Measurements from ENCODE around the gene RIN1.
"Not testable (repeated sequence)": the region's sequence is repeated elsewhere in the genome, so short reads cannot be mapped to it uniquely, and the experiment has no call there.

Gene RIN1

GRCh38 chr11:66336234-66337102 lies at the start of gene RIN1:
Gene RIN1 (minus strand): TSS chr11:66336434. CDS start chr11:66336402, 32 bp downstream.
- DNase-seq (ENCODE audit: low read depth) = no peak

GRCh38 chr11:66384316-66384715 lies 48.1 kb upstream of the RIN1 start:
- DNase-seq (ENCODE audit: low read depth) = not testable (repeated sequence)

GRCh38 chr11:66380264-66380663 lies 44.0 kb upstream of the RIN1 start:
- not testable (repeated sequence) for DNase-seq (ENCODE audit: low read depth)

- DNase-seq (ENCODE audit: low read depth) = not testable (repeated sequence)
Measured at GRCh38 chr11:66373690-66374287, 37.6 kb upstream of the RIN1 start.

GRCh38 chr11:66373265-66373664 lies 37.0 kb upstream of the RIN1 start:
- no peak for DNase-seq (ENCODE audit: low read depth)

GRCh38 chr11:66371627-66372415 lies 35.6 kb upstream of the RIN1 start, which contains the start of gene SLC29A2:
Gene SLC29A2 (minus strand): TSS chr11:66371760. CDS start chr11:66371591, 169 bp downstream.
- peak; percentile 84 for DNase-seq (ENCODE audit: low read depth)

- no peak for DNase-seq (ENCODE audit: low read depth)
Measured at GRCh38 chr11:66369073-66369894, 33.0 kb upstream of the RIN1 start.

- no peak for DNase-seq (ENCODE audit: low read depth)
Measured at GRCh38 chr11:66368484-66368883, 32.2 kb upstream of the RIN1 start.

- no peak for DNase-seq (ENCODE audit: low read depth)
Measured at GRCh38 chr11:66367561-66368312, 31.5 kb upstream of the RIN1 start.

- no peak for DNase-seq (ENCODE audit: low read depth)
Measured at GRCh38 chr11:66366844-66367477, 30.7 kb upstream of the RIN1 start.

GRCh38 chr11:66365711-66366619 lies 29.7 kb upstream of the RIN1 start:
- DNase-seq (ENCODE audit: low read depth) = no peak

GRCh38 chr11:66365166-66365565 lies 28.9 kb upstream of the RIN1 start:
- DNase-seq (ENCODE audit: low read depth) = no peak

GRCh38 chr11:66363805-66364535 lies 27.7 kb upstream of the RIN1 start:
- DNase-seq (ENCODE audit: low read depth) = peak; percentile 66

- DNase-seq (ENCODE audit: low read depth) = no peak
Measured at GRCh38 chr11:66363187-66363601, 27.0 kb upstream of the RIN1 start.

GRCh38 chr11:66362481-66363147 lies 26.4 kb upstream of the RIN1 start:
- no peak for DNase-seq (ENCODE audit: low read depth)

GRCh38 chr11:66361502-66361941 lies 25.3 kb upstream of the RIN1 start:
- DNase-seq (ENCODE audit: low read depth) = no peak

- no peak for DNase-seq (ENCODE audit: low read depth)
Measured at GRCh38 chr11:66360406-66361073, 24.3 kb upstream of the RIN1 start.
